Measurements from ENCODE around the gene ANTKMT.

The ANTKMT gene

DNA sequence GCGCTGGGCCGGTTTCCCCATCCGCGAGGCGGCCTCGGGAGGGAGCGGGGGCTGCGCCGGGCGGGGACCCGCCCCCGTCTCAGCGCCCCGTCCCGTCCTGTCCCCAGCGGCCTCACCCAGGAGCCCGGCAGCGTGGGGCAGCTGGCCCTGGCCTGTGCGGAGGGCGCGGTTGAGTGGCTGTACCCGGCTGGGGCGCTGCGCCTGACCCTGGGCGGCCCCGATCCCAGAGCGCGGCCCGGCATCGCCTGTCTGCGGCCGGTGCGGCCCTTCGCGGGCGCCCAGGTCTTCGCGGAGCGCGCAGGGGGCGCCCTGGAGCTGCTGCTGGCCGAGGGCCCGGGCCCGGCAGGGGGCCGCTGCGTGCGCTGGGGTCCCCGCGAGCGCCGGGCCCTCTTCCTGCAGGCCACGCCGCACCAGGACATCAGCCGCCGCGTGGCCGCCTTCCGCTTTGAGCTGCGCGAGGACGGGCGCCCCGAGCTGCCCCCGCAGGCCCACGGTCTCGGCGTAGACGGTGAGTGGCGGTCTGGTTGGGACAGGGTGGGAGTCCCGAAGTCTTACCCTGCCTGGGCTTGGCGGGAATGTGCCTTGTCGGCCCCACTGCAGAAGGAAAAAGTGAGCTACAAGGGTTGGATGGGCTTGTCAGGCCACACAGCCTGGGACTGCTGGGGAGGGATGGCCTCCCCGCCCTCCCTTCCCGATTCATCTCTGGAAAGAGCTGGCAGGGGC is 5.3 kb upstream of the ANTKMT start:
- peak; percentile 49 for DNase-seq (ENCODE audit: low spot score)

DNA sequence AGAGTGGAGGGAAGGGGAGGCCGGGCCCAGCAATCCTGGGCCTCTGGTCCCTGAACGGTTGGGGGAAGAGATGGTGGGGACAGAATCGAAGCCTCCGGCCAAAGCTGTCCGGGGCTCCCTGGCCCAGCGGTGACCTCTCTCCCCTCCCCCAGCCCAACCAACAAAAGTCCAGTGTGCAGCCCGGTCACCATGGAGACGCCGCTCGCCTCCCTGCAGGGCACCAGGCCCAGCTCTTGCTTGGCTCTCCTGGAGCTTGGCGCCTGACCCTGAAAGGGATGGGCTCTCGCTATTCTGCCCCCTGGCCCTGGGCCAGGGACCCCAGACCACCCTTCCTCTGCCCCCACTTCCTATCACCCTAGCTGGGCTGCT is 4.8 kb upstream of the ANTKMT start:
- DNase-seq (ENCODE audit: low spot score), result peak; percentile 96

DNA sequence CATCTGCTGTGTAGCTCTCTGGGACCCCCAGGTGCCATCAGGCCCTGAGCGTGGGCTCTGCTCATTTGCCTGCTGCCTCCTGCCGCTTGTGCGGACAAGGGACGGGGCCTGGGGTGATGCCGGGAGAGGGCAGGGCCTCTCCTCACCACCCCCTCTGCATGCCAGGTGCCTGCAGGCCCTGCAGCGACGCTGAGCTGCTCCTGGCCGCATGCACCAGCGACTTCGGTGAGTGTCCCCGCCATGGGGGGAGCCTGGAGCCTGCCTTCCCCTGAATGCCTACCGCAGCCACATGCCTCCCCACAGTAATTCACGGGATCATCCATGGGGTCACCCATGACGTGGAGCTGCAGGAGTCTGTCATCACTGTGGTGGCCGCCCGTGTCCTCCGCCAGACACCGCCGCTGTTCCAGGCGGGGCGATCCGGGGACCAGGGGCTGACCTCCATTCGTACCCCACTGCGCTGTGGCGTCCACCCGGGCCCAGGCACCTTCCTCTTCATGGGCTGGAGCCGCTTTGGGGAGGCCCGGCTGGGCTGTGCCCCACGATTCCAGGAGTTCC is 4.1 kb upstream of the ANTKMT start:
- DNase-seq (ENCODE audit: low spot score), result no peak

DNA sequence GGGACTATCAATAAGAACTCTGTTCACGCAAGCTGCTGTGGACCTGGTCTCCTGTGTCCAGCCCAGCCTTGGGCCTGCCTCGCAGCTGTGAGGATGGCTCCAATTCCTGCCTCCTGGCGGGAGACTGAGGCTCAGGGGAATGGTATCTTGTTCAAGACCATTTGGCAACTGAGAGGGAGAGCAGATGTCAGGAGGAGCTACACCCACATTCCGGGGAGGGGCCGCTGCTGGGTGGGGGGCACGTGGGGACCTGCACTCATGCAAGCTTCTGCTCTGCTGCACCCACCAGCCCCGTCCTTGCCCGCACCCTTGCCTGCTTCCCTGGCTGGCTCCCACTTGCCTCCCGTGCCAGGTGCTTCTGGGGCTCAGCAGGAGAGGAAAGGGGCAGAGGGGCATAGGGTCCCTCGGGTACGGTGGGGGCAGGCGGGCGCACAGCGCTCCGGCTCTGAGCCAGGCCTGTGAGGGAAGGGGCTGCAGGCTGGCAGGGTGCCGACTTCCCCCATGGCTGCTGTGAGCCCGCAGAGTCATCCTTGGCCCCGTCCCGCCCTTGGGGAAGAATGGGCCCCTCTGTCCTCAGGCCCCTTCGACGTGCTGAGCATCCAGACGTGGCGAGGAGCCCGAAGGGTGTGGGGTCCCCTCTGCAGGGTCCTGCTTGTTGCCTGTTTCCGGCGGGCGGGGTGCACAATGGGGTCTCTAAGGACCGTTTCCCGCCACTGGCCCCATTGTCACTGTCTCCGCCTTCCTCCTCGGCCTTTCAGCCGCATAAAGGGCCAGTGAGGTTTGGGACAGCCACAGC is 3.3 kb upstream of the ANTKMT start:
- peak; percentile 31 for DNase-seq (ENCODE audit: low spot score)

DNA sequence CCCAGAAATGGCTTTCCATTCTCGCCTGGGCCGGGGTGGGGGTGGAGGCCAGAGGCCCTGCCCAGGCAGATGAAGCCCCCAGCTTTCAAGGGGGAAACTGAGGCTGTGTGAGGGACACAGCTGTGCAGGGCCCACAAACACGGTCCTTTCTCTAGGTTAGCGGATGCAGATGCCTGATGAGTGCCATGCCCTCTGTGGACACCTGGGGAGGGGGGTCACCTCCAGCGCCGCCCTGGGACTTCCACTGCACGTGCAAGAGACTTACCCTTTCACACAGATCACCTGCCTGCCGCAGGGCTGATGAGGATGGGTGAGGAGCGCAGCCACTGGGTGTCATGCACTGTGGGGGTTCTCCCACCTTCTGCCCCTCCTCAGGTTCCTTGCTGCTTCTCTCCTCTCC is 2.6 kb upstream of the ANTKMT start:
- no peak for DNase-seq (ENCODE audit: low spot score)

DNA sequence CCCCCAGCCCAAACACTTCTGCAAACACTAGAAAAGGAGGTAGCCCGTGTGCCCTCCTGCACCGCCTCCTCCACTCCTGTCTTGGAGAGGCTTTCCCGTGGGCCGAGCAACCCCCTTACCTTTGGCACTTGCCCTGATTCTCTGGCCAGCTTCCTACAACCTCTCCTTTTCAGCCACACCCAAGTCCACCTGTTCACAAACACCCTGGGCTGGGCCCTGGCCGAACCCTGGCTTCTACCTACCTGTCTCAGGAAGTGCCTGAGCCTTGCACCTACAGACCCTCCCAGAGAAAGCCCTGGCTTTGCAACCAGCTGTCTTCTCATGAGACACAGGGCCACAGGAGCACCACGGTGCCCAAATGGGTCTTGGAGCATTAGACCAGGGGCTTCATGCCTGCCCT is 2.0 kb upstream of the ANTKMT start:
- DNase-seq (ENCODE audit: low spot score), result no peak

DNA sequence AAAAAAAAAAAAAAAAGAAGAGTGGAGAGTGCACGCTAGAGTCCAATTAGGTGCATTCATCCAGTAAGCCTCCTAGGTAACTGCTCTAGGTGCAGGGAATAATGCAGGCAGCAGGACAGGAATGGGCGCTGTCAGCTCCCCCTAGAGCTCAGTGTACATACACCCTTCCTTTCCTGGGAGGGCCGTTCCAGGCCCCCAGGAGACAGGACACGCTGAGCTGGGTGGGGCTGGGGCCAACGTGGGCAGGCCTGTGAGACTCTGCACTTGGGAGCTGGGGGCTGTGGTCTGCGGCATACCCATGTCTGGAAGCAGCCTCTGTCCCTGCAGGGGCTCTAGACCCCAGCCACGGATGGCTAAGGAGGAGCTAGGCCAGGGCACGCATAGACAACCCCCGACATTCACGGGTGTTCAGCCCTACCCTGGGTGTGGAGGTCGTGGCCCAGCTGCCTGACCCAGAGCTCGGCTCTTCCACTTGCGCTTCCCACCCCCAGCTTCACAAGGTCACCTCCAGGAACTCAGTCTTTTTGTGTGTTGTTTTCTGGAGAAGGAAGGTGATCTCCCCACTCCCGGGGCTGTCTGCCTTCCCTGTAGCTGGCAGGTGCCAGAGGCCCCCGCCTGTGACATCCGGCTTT is 1.0 kb upstream of the ANTKMT start:
- DNase-seq (ENCODE audit: low spot score), result peak; percentile 19

DNA sequence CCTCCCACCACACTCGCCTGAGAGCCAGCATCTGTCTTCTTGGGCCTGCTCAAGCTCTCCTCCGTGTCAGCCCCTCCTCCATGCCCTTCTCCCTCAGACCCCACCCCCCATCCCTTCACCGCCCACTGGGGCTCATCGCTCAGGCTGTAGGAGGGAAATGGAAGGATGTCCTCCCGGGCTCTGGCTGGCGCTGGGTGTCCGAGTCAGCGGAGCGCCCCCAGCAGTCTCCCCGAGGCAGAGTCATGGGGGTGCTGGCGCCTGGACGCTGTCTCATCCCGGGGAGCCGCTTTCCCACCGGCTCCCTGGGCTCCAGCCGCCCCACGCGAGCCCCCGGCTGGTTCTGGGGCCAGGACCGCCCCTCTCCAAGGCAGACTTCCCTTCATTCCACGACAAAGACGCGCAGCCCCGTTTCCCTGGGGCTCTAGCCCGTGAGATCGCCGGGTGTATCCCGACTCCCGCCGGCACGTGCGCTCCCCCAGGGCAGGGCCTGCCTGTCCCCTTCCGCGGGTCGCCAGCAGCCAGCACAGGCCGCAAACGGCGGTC is 428 bp upstream of the ANTKMT start:
- DNase-seq (ENCODE audit: low spot score), result peak; percentile 75

DNA sequence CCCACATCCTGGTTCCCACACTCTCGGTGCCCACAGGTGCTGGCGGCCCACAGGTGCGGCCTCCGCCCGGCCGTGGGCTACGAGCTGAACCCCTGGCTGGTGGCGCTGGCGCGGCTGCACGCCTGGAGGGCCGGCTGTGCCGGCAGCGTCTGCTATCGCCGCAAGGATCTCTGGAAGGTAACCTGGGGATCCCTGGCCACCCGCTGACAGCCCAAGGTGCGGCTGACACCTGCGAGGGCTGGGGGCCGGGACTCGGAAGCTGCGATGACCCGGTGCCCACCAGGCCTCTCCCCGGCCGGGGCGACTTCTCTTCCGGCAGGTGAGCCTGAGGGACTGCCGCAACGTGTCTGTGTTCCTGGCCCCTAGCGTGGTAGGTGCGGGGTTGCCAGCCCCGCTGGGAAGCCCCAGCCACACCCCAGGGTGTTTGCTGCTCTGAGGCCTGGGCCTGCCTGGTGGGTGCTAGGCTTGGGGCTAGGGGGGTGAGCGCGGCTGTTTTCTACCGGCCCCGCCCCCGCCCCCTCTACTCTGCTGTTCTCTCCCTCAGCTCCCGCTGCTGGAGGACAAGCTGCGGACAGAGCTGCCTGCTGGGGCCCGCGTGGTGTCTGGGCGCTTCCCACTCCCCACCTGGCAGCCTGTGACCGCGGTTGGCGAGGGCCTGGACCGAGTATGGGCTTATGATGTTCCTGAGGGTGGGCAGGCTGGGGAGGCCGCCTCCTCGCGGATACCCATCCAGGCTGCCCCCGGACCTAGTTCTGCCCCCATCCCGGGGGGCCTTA is 1.0 kb downstream of the ANTKMT start:
- DNase-seq (ENCODE audit: low spot score), result no peak

DNA sequence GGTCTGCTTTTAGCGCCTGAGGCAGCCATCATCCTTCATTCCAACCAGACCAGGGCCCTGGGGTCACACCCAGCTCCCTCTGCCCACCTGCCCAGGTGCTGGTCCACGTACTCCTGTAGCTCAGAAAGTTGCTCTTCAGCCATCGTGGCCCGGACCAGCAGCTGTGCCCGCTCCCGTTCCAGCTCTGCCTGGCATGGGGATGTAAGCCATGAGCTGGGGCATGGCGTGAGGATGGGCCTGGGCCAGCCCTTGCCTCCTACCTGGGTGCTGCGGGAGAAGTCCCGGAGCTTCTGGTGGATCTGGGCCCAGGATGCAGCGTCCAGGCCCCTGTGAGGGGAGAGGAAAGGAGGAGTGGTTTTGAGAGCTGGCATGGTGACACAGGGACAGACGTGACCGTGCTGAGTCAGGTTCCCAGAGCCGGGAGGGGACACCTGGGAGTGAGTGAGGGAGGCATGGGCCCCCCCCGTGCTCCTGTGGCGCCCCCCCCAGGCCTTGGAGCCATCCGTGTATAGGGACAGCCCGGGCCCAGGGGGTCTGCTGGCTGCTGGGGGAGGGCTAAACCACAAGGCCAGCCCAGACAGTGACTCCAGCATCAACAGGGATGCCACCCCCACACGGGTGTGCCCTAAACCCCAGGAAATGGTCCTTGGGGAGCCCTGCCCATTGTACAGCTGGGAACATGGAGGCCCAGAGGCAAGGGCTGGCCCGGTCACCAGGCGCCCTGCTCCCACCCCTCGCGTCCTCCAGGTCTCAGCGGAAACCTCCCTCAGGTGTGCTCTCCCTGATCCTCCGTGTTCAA is 2.1 kb downstream of the ANTKMT start:
- DNase-seq (ENCODE audit: low spot score), result no peak

DNA sequence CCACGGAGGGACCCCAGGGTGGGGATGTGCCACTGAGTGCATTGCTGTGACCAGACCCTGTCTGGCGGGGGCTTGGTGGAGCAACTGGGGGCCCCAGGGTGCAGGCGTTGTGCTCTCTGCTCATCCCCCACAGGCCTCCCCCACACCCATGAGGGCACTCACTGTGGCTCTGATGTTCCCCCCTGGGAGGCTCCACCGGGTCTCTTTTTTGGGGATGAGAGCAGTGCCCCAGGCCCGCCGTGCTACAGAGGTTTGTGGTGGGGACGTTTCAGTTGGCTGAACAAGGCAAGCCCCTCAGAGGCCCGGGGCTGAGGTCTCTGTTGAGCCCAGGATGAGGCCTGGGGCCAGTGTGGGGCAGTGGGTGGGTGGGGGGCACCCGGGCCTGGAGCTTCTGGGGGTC is 2.7 kb downstream of the ANTKMT start:
- no peak for DNase-seq (ENCODE audit: low spot score)

DNA sequence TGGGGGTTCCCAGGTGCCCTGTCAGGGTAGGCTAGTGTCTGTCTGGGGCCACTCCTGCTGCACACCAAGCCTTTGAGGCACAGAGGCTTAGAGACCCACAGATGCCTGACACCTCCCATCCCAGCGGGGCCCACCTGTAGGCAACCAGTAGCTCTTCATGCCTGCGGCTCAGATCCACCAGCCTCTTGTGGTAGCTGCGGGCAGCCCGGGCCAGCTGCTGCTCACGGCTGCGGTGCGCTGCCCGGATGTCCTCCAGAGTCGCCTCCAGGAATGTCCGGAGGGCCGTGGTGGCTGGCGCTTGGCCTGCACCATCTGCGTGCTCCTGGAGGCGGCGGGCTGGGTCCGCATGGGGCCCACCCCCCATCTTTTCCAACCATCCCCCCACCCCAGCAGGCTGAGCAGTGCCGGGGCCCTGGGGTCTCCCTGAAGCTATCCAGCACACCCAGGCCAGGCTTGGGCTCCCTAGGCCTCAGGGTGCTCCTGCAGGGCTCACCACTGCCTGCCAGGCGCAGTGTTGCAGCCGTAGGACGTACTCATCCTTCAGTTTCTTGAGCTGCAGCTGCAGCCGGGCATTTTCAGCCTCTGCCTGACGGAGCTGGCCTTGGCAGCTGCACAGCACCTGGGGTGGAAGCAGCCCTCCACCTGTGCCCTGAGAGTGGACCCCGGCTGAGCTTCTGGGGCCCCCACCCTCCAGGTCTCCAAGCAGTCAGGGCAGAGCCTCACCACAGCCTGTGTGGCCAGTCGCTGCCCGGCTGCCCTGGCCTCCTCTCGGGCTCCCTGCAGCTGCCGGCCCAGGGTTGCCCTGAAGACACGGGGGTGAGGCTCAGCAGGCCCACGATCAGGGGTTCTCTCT is 3.5 kb downstream of the ANTKMT start:
- no peak for DNase-seq (ENCODE audit: low spot score)

DNA sequence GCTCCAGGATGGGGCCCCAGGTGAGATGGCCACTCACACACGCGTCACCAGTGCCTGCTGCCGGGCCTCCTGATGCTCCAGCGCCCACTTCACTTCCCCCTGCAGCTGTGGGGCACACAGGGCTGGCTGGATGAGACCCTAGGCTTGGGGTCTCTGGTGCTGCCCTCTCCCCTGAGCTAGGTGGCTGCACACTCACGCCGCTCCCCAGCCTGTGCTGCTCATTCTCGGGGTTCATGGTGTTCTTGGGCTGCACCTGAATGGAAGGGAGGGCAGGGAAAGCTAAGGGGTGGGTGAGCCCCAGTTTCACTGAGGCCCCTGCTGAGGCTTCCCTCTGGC is 4.1 kb downstream of the ANTKMT start:
- DNase-seq (ENCODE audit: low spot score), result no peak

DNA sequence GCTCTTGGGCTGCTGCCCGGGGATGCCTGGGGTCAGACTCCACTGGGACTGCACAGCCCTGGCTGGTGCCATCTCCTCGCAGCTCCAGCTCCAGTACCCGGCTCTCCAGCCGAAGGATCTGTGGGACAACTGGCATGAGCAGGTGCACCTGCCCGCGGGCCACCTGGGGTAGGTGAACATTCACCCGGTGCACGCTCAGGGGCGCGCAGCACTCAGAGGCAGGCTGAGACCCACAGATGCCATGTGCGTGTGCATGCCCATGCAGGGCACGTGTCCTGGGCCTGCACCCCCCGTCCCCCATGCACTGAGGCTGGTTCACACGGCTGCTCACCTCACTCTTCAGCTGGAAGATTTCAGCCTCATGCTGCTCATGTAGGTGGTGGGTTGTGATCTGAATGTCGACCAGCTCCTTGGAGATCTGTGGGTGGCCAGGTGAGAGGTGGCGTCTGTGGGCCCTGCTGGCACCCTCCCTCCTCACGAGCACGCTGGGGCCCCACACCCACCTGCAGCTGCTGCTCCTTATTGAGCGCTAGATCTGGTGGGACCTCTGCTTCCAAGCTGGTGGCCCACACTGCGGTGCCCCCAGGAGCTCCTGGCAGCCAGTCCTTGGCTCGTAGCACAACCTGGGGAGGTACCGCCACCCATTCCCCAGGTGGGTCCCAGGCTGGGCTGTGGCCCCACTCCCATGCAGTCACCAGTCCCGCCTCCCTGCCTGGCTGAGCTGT is 4.7 kb downstream of the ANTKMT start:
- no peak for DNase-seq (ENCODE audit: low spot score)

DNA sequence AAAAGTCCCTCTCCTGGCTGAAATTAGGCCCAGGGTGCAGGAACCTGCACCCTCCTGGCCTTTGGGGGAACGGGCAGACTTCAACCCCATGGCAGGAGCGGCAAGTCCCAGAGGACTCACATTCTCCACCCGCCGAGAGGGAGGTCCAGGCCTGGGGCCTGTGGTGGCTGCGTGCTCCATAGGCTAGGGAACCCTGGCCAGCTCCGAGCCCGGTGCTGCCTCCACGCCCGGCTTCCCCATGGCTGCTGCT is 5.2 kb downstream of the ANTKMT start:
- DNase-seq (ENCODE audit: low spot score), result no peak

DNA sequence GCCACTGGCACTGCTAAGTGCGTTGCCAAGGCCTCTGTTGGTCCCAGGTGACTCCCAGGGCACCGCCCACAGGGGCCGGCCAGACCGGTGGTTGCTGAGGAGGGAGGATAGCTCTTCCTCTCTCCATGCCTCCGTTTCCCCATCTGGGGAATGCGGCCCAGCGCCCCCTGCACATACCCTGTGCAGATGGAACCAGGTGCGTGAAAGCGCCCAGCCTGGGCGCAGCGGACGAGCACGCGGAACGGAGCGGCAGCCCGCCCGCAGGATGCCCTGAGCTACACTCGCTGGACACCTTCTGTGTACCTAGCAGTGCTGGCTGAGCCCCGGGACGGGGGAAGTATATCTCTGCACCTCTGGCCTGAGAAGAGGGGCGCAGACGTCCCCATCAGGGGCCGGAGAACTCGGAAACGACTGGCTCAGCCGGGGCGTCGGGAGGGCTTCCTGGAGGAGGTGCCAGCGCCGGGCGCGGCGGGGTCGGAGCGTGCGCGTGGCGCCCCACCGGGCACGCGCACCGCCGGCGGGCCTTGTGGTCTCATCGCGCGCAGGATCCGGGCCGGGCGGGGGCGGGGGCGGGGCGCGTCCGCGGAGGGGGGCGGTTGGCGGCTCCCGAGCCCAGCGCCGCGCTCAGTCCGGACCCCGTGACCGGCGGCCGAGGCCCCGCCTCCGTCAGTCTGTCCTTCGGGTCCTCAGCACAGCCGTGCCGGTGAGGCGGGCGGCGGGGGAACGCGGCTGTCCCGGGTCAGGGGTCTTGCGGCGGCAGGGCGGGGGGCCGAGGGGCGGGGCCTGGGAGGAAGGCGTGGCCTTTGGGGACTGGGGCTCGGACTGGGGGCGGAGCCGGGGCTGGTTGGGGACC is 5.7 kb downstream of the ANTKMT start, which contains the start of the genes CCDC78 and HAGHL:
Gene CCDC78 (minus strand): TSS at position 6 of the 853 bp plus-strand sequence. CDS start 76 bp downstream, outside the sequence.
Gene HAGHL (plus strand): TSS at position 669 of the 853 bp plus-strand sequence. CDS start 404 bp downstream, outside the sequence.
- peak; percentile 41 for DNase-seq (ENCODE audit: low spot score)

DNA sequence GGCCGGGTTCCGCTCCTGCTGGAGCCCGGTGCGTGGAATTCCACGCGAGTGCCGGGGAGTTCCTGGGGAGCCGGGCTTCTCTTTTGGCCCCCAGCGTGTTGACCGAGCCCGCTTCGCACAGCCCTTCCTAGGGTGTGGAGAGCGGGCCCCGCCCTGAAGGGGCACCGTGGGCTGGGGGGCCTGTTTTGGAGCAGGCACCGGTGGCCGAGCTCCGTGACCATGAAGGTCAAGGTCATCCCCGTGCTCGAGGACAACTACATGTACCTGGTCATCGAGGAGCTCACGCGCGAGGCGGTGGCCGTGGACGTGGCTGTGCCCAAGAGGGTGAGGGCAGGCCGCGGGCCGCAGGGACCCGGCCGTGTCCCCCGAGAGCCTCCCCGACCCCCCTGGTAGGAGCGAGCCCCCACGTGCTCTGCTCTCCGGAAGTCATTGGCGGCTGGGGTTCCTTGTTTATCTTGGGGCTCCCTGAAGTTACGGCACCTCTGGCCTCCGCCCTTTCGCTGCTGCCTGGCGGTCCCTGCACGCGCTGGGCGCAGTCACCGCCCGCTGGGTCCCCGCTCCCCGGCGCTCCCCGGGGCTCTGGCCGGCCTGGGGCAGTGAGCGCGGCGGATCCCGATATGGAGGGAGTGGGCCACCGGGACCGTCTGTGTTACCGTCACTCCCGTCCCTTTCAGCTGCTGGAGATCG is 6.5 kb downstream of the ANTKMT start:
- DNase-seq (ENCODE audit: low spot score), result no peak

All from globus pallidus (tissue), 1 donor.